ENCODE results near the gene GFRA1. TPM values are rescaled to one million over a fixed set of nuclear protein-coding genes. Genes with fewer than 3 reads are reported as not detected.

Gene GFRA1
- total RNA-seq, 2 experiments from 2014 or later: not detected

DNA sequence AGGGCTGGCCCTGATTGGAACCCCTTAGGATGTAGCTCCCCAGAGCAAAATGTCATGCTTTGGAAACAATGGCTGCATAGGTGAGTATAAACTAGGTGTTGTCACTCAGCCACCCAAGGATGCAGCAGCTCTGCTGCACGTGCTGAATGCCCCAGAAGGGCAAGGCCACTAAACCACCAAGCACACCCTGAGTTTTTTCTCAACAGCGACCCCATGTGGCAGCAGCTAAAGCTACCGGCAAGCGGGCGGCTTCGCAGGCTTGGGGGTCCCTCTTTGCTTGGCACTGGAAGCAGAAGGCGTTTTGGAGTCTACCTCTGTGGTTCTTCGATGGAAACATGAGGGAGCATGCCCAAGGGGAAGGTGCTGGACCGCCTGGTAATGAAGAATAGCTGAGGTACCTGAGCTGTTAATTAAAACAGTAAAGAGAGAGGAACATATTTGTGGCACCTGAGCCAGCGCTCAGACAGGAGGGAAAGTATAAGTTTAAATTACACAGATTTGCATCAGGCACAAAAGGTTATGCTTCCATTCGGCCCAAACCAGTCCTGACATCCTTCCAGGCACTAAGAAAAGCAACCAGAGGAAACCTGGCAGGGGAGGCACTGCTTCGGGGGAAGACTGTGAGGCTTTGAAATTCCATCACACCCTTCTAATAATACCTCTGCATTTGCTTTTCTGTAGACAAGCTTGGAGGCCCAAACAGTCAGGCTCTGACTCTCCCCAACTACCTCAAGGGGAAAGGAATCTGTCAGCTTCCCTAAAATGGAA is 152.1 kb downstream of the GFRA1 start:
- intact Hi-C loops (cut with micrococcal nuclease; ENCODE audit: unreplicated experiment): no loop called here
- no peak overlapping the region for H2AFZ ChIP-seq (ENCODE audit: low read length)
- no TSS peak for BruUV-seq (replicated peaks)
- no peak overlapping the region for H3K4me3 ChIP-seq (ENCODE audit: low read depth, low read length, poor library complexity, severe bottlenecking)
- no peaks in the 10 kb centered on the region for H3K36me3 ChIP-seq (ENCODE audit: insufficient read depth, low read length)
- ChIA-PET POLR2A (no interaction called here), CTCF (ENCODE audit: unreplicated experiment) (no interaction called here)
- H3K9me2 ChIP-seq (ENCODE audit: insufficient read depth, low read length): no peaks in the 10 kb centered on the region
- no peak for DNase-seq (ENCODE audit: low spot score)
- no peaks in the 10 kb centered on the region for H3K79me2 ChIP-seq (ENCODE audit: insufficient read depth, low read depth, low read length)
- H3K4me2 ChIP-seq (ENCODE audit: low read length): no peak overlapping the region
- H3K4me1 ChIP-seq (ENCODE audit: insufficient read depth, low read length, poor library complexity, severe bottlenecking): no peaks in the 10 kb centered on the region
- no peak overlapping the region for H3K27ac ChIP-seq (ENCODE audit: low read depth, low read length, poor library complexity, severe bottlenecking)
- TF ChIP-seq EZH2phosphoT487 (IDR thresholded peaks at IDR 0.05; ENCODE audit: borderline replicate concordance, low read depth, low read length): no peak
- TF ChIP-seq, protein P1, sequence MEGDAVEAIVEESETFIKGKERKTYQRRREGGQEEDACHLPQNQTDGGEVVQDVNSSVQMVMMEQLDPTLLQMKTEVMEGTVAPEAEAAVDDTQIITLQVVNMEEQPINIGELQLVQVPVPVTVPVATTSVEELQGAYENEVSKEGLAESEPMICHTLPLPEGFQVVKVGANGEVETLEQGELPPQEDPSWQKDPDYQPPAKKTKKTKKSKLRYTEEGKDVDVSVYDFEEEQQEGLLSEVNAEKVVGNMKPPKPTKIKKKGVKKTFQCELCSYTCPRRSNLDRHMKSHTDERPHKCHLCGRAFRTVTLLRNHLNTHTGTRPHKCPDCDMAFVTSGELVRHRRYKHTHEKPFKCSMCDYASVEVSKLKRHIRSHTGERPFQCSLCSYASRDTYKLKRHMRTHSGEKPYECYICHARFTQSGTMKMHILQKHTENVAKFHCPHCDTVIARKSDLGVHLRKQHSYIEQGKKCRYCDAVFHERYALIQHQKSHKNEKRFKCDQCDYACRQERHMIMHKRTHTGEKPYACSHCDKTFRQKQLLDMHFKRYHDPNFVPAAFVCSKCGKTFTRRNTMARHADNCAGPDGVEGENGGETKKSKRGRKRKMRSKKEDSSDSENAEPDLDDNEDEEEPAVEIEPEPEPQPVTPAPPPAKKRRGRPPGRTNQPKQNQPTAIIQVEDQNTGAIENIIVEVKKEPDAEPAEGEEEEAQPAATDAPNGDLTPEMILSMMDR (conservative IDR thresholded peaks at IDR 0.05; ENCODE audit: low read length): peak; percentile 58
- H3K9me3 ChIP-seq (ENCODE audit: low read length): no peaks in the 10 kb centered on the region
- H4K20me1 ChIP-seq (ENCODE audit: insufficient read depth, low read length): no peaks in the 10 kb centered on the region

DNA sequence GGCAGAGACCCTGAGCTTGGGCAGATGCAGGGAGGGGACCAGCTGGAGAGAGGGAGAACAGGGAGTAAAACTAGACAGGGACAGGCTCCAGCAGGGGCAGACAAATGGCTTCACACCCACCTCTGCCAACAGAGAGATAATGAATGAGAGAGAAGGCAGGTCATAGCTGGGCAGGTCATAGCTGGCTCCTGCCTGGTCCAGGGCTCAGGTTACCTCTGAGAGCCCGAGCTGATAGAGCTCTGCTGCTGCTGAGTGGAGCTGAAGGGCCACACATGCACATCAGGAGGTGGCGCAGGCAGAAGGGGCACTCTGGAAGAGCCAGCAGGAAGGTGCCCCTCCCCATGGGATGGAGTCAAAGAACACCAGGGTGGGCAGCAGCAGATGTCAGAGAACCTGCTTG is 154.2 kb downstream of the GFRA1 start:
- H3K9me3 ChIP-seq (ENCODE audit: low read length): no peaks in the 10 kb centered on the region
- no peak overlapping the region for H3K27ac ChIP-seq (ENCODE audit: low read depth, low read length, poor library complexity, severe bottlenecking)
- H4K20me1 ChIP-seq (ENCODE audit: insufficient read depth, low read length): no peaks in the 10 kb centered on the region
- no peak for DNase-seq (ENCODE audit: low spot score)
- TF ChIP-seq EZH2phosphoT487 (IDR thresholded peaks at IDR 0.05; ENCODE audit: borderline replicate concordance, low read depth, low read length): no peak
- TF ChIP-seq, protein P1 (conservative IDR thresholded peaks at IDR 0.05; ENCODE audit: low read length): no peak
- BruUV-seq (replicated peaks): no TSS peak
- intact Hi-C loops (cut with micrococcal nuclease; ENCODE audit: unreplicated experiment): no loop called here
- ChIA-PET POLR2A (interaction anchor here (0.6 kb wide), 1 partner anchor 59 kb away, joined by 4 read pairs; no protein-coding TSS in a partner anchor), CTCF (ENCODE audit: unreplicated experiment) (no interaction called here)
- H3K4me1 ChIP-seq (ENCODE audit: insufficient read depth, low read length, poor library complexity, severe bottlenecking): no peaks in the 10 kb centered on the region
- H3K79me2 ChIP-seq (ENCODE audit: insufficient read depth, low read depth, low read length): no peaks in the 10 kb centered on the region
- H3K4me3 ChIP-seq (ENCODE audit: low read depth, low read length, poor library complexity, severe bottlenecking): no peak overlapping the region
- no peak overlapping the region for H2AFZ ChIP-seq (ENCODE audit: low read length)
- H3K36me3 ChIP-seq (ENCODE audit: insufficient read depth, low read length): no peaks in the 10 kb centered on the region
- no peak overlapping the region for H3K4me2 ChIP-seq (ENCODE audit: low read length)
- no peaks in the 10 kb centered on the region for H3K9me2 ChIP-seq (ENCODE audit: insufficient read depth, low read length)

DNA sequence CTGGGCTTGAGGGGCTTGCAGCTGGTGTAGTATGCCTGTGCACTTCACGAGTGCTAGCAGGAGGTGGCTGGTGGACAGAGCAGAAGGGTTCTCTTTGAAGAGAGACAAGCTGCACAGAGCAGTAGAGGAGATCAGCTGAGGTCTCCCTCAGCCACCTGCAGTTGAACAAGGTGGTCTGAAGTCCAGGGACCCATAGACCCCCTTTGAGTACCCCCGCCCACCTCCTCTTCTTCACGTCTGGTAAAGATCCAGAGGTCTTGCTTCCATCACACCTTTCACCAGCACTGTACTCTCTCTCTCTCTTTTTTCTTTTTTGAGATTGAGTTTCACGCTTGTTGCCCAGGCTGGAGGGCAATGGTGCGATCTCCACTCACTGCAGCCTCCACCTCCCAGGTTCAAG is 157.2 kb downstream of the GFRA1 start:
- Histone ChIP-seq H4K20me1 (ENCODE audit: insufficient read depth, low read length) (no peaks in the 10 kb centered on the region), H3K9me2 (ENCODE audit: insufficient read depth, low read length) (no peaks in the 10 kb centered on the region), H3K4me2 (ENCODE audit: low read length) (no peak overlapping the region), H3K36me3 (ENCODE audit: insufficient read depth, low read length) (no peaks in the 10 kb centered on the region), H3K79me2 (ENCODE audit: insufficient read depth, low read depth, low read length) (no peaks in the 10 kb centered on the region), H3K4me3 (ENCODE audit: low read depth, low read length, poor library complexity, severe bottlenecking) (no peak overlapping the region), H3K9me3 (ENCODE audit: low read length) (no peaks in the 10 kb centered on the region), H3K27ac (ENCODE audit: low read depth, low read length, poor library complexity, severe bottlenecking) (no peak overlapping the region), H3K4me1 (ENCODE audit: insufficient read depth, low read length, poor library complexity, severe bottlenecking) (no peaks in the 10 kb centered on the region), H2AFZ (ENCODE audit: low read length) (no peak overlapping the region)
- no peak for DNase-seq (ENCODE audit: low spot score)
- CTCF ChIA-PET (ENCODE audit: unreplicated experiment): no interaction called here
- TF ChIP-seq, protein P1 (conservative IDR thresholded peaks at IDR 0.05; ENCODE audit: low read length): no peak
- intact Hi-C loops (cut with micrococcal nuclease; ENCODE audit: unreplicated experiment): no loop called here
- no TSS peak for BruUV-seq (replicated peaks)
- POLR2A ChIA-PET: interaction anchor here (1.5 kb wide), 1 partner anchor 12 kb away, joined by 3 read pairs; no protein-coding TSS in a partner anchor
